Mesodermal cell (in vitro differentiated cells): Measurements from ENCODE around the gene KRTAP20-2.

Source experiments
- H3K27ac ChIP-seq: 2 replicates; pipeline ENCODE4 v1.7.0; 2013; ENCODE audit warnings: mild to moderate bottlenecking, low read depth, low read length, moderate library complexity; ENCODE audit not compliant: severe bottlenecking
- H3K36me3 ChIP-seq: 2 replicates; pipeline ENCODE4 v1.7.1; 2013; ENCODE audit warnings: mild to moderate bottlenecking, low read length, moderate library complexity; ENCODE audit not compliant: control insufficient read depth, insufficient read depth
- H3K4me1 ChIP-seq: one replicate; pipeline ENCODE4 v1.7.1; 2013; ENCODE audit warnings: mild to moderate bottlenecking, low read length; ENCODE audit not compliant: insufficient read depth, control insufficient read depth, poor library complexity, severe bottlenecking
- H3K4me3 ChIP-seq: 2 replicates; pipeline ENCODE4 v1.7.0; 2013; ENCODE audit warnings: low read length, control low read depth, mild to moderate bottlenecking; ENCODE audit not compliant: insufficient read depth, poor library complexity, severe bottlenecking; ENCODE audit errors: extremely low read depth
- H3K9me3 ChIP-seq: 2 replicates; pipeline ENCODE4 v1.7.1; 2013; ENCODE audit warnings: mild to moderate bottlenecking, low read length, moderate library complexity; ENCODE audit not compliant: control insufficient read depth
- WGBS, 2 experiments: methylation state at CpG; one replicate each; pipeline ENCODE4 v1.1.5; 2013; ENCODE audit warnings: missing lambda C conversion rate in 2 of 2; ENCODE audit not compliant: insufficient coverage in 2 of 2; 5-methylcytosine and 5-hydroxymethylcytosine counted together

Gene KRTAP20-2

GRCh38 chr21:30674312-30674711 is 39.3 kb downstream of the KRTAP20-2 start:
- no peaks in the 10 kb centered on the region for H3K9me3 ChIP-seq
- no peaks in the 10 kb centered on the region for H3K4me1 ChIP-seq
- H3K27ac ChIP-seq: no peak overlapping the region
- no peak overlapping the region for H3K4me3 ChIP-seq
- H3K36me3 ChIP-seq: no peaks in the 10 kb centered on the region
- WGBS, 2 experiments: 67% methylated on average over 1 of the region's 1 CpG; no CpG with 5 or more reads in 1 of the 2 experiments

DNA sequence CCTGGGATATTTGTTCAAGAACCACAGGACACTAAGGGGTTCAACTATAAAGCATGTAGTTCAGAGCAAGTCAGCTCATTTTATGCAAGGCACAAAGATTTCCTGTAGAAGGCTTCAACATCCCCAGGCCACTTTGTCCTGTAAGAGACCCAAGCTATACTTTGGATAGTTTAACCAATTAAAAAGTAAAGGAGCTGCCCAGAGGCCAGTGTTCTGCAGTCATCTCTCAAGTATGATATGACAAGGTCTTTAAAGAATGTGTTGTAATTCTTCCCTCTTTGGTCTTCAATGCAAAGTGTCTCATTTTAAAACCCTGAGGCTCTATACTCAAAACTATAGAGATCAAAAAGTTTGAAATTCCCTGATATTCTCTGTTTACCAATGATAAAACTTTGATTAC is 41.7 kb downstream of the KRTAP20-2 start:
- H3K9me3 ChIP-seq: no peaks in the 10 kb centered on the region
- H3K4me1 ChIP-seq: no peaks in the 10 kb centered on the region
- H3K4me3 ChIP-seq: no peak overlapping the region
- H3K27ac ChIP-seq: no peak overlapping the region
- H3K36me3 ChIP-seq: no peaks in the 10 kb centered on the region

DNA sequence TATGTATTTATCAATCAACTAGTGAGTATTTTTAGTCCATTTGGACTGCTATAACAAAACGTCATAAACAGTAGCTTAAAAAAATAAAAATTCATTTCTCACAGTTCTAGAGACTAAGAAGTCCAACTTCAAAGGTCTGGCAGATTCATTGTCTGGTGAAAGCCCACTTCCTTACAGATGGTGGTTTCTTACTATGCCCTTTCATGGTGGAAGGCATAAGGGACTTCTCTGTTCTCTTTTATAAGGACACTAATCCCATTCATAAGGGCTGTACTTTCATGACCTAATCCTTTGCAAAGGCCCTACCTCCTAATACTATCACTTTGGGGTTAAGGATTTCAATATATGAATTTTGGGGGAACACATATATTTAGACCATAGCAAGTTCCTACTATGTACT is 45.6 kb downstream of the KRTAP20-2 start:
- no CpG with 5 or more reads among the region's 1 CpG for WGBS, 2 experiments
- no peak overlapping the region for H3K27ac ChIP-seq
- no peaks in the 10 kb centered on the region for H3K9me3 ChIP-seq
- no peaks in the 10 kb centered on the region for H3K4me1 ChIP-seq
- no peaks in the 10 kb centered on the region for H3K36me3 ChIP-seq
- no peak overlapping the region for H3K4me3 ChIP-seq

GRCh38 chr21:30684506-30684905 is 49.5 kb downstream of the KRTAP20-2 start:
- WGBS, 2 experiments: 69 to 75% methylated on average over 4 to 6 of the region's 6 CpGs
- Histone ChIP-seq H3K9me3 (no peaks in the 10 kb centered on the region), H3K4me3 (no peak overlapping the region), H3K4me1 (no peaks in the 10 kb centered on the region), H3K36me3 (no peaks in the 10 kb centered on the region), H3K27ac (no peak overlapping the region)
